Fibroblast of skin of left quadriceps (primary cell): ENCODE results near the gene CROCC2.

ENCODE experiments used
- DNase-seq, 2 experiments: peaks; one replicate each; pipeline ENCODE4 v3.0.0-alpha.2; 2013; ENCODE audit warnings: low read depth in 2 of 2

CROCC2 gene

DNA sequence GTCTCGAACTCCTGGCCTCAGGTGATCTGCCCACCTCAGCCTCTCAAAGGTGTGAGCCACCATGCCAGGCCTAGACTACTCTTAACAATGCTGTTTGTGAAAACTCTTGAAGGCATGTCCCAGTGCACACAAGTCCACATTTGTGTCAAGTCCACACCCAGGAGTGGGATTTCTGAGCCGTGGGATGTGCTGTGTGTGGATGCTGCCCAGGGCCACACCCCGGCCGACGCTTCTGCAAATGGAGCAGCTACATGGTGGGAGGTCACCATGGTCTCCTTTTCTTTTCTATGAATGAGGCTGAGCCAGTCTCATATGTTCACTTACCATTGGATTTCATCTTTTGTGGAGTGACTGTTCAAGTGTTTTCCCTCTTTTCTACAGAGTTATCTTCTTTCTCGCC, 108.1 kb downstream of the CROCC2 start:
- no peak for DNase-seq

GRCh38 chr2:241014764-241015163, 108.6 kb downstream of the CROCC2 start:
- DNase-seq, result no peak

DNA sequence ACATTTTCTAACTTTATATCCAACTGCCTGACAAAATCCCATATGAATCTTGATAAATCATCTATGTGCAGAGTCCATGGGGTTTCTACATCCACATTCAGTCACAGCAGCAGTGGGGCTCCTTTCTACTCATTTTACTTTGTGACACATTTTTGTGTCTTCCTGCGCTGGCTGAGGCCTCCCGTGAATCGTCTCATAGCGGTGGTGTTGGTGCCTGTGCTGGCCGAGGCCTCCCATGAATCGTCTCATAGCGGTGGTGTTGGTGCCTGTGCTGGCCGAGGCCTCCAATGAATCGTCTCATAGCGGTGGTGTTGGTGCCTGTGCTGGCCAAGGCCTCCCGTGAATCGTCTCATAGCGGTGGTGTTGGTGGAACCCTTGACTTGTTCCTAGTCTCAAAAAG, 109.3 kb downstream of the CROCC2 start:
- DNase-seq, result no peak

DNA sequence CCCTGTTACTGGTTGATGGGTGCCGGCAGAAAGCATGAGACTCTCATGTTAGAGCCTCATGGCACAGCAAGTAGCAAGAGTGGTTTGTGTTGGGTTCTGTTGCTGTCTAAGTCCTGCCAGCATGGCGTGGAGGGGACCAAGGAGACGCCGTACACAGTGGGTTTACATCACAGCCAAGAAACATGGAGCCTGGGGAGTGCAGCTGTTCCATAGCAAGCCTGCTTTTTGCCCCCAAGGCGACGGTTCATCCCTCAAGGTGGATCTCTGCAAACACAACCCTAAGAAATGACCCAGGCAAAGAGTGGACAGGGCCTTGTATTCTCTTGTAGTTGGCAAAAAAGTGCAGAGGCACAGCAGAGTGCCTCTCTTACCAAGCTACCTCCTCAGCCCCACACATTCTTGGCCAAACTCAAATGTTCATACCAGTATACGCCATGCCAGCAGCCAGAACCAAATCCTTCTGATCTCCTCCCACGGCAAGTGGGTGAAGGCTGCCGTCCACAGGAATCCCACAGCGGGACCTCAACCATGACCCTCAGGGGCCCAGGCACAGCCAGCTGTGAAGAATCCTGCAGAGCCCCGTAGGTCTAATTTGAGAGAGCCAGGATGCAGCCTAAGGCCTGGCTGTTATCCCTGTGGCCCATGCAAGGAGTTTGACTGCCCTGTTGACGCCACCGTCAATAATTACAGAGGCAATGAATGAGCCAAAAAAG, 111.2 kb downstream of the CROCC2 start:
- DNase-seq, result no peak

DNA sequence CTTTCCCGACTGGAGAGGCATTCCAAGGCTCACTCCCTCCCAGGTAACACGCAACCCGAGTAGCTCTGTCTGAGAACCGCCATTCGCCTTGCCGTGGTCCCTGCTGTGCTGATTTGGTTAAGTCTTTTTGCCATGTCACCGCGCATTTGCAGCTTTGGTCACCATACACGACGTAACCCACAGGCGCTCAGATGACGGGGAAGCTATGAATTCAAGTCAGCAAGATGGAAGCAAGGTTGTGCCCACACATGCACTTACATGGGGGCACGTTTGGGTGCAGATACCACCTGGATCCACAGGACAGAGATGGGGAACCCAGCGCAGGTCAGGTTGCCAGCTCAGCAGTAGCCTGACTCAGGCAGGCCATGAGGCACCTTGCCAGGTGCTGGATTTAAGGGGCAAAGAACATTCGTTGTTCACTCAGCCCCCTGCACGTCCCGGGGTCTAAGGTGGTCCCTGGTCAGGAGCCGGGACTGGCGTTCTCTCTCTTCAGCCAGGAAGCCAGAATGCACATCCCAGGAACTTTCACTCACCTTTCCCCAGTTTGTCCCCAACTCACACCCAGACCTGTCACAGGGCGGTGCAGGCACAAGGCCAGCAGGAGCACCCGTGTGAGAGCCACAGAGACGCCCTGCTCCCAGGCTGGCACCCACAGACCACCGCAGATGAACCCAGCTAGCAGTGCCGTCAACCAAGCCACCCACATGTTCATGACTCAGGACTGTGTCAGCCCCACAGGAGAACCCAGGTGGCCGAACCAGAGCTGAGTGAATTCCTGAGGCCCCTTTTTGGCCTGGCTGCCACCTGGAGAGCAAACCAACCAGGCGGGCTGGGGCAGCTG, 112.1 kb downstream of the CROCC2 start:
- no peak for DNase-seq

DNA sequence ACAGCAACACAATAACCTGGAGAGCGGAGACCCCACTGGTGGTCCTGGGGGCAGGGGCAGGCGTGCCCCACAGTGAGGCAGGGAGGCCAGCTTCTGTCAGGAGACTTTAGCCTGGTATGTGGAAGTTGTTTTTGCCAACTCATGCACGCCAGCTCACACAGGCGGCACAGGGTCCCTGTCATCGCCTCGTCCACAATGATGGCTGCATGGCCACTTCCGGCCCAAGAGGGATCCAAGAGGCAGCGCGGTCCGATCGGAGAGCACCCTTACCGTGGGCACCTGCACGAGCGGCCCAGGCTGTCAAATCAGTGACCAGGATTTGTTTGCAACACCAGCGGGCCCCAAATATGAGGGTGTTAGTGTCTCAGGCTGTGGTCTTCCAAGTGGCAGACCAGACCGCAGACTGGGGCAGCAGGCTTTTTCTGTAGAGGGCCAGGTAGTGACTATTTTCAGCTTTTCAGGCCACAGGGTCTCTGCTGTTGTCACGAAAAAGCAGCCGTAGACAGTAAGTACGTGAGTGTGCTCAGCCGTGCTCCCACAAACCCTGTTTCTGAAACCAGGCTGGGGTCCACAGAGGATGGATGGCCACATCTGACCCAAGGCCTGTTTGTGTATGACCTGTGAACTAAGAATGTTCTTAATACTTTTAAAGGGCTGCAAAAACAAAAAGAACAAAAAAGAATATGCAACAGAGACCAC, 113.5 kb downstream of the CROCC2 start:
- DNase-seq, result no peak

DNA sequence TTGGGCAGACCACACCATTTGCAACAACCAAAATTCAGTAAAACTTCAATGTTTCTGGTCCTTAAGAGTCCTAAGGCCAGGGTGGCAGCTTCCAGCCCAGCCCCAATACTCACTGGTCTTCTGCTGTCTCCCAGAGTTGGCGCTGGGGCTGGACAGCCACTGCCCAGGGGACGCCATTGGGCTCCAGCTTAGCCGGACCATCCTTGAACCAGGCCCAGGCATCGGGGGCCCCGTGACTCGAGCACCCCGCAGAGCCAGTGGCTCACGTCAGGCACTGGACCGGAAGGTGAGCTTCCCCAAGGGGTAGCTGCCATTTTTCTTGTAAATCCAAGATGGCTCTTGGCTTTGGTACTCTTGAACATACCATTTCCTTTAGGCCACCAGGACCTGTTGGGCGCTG, 114.1 kb downstream of the CROCC2 start:
- DNase-seq, result no peak

DNA sequence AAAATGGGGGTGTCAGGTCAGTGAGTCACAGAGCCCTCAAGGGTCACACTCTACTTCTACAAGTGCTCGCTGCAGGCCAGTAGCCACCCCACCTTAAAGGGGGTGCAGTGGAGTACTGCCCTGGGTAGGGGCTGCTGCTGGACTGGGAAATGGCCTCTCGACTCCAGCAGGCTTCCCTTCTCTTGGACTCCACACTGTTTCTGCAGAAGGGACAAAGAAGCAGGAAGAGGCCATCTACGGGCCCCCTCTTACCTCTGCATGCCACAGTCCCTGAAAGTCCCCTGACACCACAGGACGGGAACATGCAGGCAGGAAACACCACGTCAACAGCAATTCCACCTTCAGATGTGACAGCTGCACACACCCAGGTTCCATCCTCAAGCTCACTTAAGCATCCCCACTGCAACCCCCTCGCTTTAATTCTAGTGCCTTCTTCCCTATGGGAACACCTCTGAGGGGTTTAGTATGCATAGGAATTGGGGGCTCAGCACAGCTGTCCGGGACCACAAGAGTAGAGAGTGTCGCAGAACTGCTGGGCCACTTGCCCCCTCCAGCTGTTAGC, 114.6 kb downstream of the CROCC2 start:
- no peak for DNase-seq

- no peak for DNase-seq
Observed at GRCh38 chr2:241025639-241026038, 119.5 kb downstream of the CROCC2 start.

DNA sequence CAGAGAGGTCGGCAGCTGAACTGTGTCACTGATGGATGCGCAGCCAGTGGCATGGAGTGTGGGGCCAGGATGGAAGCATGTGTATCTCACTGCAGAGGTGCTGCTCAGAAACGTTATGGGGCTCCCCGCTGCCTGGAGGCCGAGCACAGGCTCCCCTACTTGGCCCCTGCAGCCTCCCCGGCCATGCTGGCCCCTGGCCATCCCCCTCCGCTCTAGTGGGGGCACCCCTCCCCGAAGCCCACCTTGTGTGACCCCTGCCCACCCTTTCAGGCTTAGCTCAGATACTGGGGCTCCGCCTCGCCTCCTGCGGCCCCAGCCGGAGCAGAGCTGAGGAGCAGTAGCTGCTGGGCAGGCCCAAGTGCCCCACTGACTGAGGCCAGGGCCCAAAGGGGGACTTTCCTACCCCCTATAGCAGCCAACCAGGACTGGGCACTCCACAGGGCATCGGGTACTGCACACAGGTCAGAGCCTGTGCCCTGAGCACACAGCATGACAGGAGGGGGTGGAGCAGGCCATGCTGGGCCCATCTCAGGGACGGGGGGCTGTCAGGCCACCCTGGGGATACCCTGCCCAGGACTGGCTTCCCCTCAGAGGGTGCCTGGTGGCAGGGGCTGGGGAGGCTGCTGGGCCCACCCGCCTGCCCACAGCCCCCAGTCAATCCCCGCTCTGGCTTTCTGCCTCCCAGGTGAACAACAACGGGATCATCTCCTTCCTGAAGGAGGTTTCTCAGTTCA, 123.6 kb downstream of the CROCC2 start:
- no peak for DNase-seq

- DNase-seq, result no peak
Observed at GRCh38 chr2:241030333-241030680, 124.2 kb downstream of the CROCC2 start.

GRCh38 chr2:241030883-241031282, 124.7 kb downstream of the CROCC2 start:
- no peak for DNase-seq

- DNase-seq, result no peak
Observed at GRCh38 chr2:241031436-241032165, 125.5 kb downstream of the CROCC2 start.

DNA sequence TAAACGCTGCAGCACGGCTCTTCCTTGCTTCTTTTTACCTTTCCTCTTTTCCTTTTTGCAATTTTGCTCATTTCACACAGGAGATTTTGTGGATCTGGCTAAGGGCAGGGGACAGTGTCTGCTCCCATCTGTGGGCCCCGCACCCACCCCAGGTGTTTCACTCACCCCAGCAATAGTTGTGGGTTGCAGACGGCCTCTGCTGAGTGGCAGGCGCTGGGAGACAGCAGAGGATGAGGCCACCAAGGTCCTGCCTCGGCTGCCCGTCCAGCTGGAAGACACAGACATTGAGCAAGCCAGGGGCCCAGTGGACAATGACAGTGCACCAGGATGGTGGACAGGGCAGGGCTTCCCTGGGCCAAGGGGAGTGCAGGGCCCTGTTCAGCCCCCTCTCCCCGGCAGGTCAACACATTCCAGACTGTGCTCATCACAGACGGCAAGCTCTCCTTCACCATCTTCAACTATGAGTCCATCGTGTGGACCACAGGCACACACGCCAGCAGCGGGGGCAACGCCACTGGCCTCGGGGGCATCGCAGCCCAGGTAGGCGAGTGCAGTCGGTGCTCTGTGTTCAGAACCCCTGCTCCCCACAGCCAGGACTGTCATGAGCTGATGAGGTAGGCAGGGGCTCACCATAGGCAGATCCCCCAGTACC, 127.3 kb downstream of the CROCC2 start:
- DNase-seq, result no peak

DNA sequence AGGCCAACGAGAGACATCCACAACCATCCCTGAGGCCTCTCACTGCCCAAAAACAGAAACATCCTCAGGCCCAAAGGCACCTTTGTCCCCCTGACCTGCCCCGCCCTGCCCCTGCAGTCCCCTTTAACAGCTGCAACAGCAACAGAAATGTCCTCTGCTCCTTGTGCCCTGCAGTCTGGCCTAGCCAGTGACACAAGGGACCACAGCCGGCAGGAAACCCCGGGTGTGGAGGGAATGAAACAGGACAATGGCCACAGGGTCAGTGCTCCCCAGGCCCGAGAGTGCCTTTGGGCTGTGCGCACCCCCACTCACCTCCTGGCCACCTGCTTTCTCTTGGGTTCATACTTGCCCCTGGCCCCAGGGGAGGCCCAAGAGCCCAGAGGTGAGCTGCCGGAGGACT, 127.9 kb downstream of the CROCC2 start:
- no peak for DNase-seq

DNA sequence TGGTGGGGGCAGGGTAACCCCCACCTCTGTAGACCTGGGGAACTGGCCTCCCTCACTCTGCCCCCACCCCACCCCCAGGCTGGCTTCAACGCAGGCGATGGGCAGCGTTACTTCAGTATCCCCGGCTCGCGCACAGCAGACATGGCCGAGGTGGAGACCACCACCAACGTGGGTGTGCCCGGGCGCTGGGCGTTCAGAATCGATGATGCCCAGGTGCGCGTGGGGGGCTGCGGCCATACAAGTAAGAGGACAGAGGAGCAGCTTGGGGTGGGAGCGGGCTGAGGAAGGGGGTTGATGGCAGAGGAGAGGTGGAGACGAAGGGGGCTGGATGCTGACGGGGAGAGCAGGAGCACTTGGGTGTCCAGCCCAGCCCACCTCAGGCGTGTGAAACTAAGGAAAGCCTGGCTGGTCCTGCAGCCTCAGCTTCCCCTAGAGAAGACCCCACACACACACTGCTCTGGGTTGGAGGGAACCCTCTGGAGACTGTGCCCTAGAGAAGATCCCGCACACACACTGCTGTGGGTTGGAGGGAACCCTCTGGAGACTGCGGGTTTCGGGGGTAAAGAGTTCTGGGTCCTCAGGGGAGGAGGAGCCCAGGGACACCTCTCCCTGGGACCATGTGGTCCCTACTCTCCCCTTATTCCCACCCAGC, 128.5 kb downstream of the CROCC2 start:
- no peak for DNase-seq

DNA sequence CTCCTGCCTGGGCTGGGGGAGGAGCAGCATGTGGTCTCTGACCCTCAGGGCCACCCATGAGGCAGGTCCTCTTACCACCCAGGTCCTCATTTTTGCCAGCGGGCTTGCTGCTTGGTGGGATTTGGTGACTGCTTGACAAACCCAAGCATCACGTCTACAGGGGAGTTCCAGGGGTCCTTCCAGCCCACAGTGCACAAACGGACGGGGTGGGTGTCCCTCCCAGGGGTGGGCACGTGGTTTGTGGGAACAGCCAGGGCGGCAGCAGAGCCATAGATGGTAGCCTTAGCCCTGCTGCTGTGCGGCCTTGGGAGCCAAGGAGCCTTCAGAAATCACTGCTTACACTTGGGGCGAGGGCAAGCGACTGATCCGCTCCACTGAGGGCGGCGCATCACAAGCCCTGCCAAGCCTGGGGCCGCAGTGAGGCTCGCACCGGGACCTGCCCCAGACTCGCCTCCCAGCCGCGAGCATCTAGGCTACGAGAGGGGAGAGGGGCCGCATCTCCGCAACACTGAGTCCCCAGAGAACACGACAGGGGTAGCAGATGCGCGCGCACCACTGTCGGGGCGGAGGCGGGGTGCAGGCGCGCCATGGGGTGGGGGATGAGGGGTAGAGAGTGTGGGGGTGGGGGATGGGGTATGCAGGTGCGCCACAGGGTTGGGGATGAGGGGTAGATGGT, 129.1 kb downstream of the CROCC2 start:
- no peak for DNase-seq

DNA sequence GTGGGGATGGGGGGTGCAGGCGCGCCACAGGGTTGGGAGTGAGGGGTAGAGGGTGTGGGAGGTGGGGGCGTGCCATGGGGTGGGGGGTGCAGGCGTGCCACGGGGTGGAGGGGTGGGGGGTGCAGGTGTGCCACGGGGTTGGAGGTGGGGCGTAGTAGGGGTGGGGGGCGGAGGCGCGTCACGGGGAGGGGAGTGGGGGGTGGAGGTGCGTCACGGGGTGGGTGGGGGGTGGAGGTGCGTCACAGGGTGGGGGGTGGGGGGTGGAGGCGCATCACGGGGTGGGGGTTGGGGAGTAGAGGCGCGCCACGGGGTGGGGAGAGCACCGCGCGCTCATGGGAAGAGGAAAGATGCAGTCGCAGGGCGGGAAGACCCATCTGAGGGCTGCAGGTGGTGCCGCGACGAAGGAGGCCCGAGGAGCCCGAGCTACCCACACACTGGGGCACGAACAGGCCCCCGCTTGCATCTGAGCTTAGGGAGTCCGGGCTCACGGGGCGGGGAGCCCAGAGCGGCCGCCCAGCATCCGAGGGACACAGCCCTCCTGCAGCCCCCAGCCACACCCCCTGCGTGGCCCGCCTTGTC, 129.8 kb downstream of the CROCC2 start:
- DNase-seq, result no peak

- no peak for DNase-seq
Observed at GRCh38 chr2:241036397-241036963, 130.3 kb downstream of the CROCC2 start.
